GM19397 (cell line): ENCODE measurements around the gene C1orf122.
A peak's percentile ranks its signal among the peaks of the same experiment; 100 is the strongest.
"Not testable (repeated sequence)": the region's sequence is repeated elsewhere in the genome, so short reads cannot be mapped to it uniquely, and the experiment has no call there.

Source experiments
- ATAC-seq: cut with Tn5 transposase; IDR thresholded peaks from one replicate; pipeline ENCODE4 v1.9.1; 2021; ENCODE audit warnings: mild to moderate bottlenecking, moderate library complexity; ENCODE audit not compliant: unreplicated experiment

C1orf122 gene

GRCh38 chr1:37807555-37808368, at the start of gene C1orf122, which contains the start of gene YRDC:
Gene C1orf122 (plus strand): TSS chr1:37807790. CDS start chr1:37808405, 615 bp downstream.
Gene YRDC (minus strand): TSS chr1:37808208. CDS start chr1:37808180, 28 bp downstream.
- ATAC-seq, result peak; percentile 92

DNA sequence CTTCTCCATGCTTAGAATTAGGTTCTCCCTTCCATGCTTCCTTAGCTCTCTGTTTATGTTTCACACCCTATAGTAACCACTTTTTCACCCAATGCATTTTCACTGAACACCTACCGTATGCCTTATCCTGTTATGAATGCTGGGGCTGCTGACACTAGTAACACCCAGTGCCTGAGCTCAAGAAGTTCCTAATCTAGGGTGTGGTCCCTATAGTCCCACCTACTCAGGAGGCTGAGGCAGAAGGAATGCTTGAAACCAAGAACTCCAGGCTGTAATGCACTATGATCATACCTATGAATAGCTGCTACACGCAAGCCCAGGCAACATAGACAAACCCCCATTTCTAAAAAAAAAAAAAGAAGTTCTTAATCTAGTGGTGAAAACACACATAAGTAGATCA, 48.1 kb upstream of the C1orf122 start:
- no peak for ATAC-seq

GRCh38 chr1:37761416-37762095, 46.0 kb upstream of the C1orf122 start:
- ATAC-seq, result no peak

DNA sequence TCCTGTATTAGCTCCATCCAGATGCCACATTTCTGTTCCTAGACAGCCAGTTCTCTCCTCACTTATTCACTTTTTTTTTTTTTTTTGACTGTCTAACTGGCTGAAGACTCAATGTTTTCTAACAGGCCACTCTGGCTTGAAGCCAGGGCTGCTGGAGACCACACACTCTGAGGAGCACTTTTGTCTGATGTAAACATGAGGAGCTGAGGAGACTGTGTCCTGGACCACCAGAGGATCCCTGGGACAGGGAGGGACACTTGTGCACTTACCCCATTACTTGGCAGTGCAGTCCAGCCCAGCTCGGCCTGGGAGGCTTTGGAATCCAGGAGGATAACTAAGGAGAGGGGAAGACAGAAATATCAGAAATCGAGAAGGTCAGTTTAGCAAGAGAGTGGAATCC, 45.1 kb upstream of the C1orf122 start:
- ATAC-seq, result no peak

DNA sequence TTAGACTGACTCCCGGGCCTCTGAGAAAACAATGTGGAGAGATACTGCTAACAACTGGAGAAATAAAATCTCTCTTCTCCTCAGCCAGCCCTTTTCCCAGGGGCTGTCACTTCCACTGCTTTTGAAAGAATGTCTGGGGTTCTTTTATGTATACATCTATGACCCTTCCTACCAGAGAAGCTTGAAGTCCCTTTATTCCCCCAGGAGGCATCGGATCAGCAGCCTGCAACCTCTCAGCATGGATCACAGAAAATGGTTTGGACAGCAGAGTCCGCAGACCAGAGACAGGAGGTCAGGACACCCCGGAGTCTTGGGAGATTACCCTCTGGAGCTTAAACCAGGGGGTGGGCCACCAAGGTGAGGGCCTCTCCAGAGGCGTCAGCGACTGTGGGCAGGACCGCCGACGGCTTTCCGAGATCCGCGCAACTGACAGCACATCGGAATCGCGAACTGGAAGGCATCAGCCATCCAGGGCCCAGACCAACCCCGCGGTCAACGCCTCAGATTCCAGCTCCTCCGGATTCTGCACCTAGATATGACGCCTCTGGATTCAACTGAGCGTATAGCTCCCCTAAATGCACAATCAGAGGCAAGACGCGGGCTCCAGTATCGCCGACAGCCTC, 43.7 kb upstream of the C1orf122 start:
- no peak for ATAC-seq

DNA sequence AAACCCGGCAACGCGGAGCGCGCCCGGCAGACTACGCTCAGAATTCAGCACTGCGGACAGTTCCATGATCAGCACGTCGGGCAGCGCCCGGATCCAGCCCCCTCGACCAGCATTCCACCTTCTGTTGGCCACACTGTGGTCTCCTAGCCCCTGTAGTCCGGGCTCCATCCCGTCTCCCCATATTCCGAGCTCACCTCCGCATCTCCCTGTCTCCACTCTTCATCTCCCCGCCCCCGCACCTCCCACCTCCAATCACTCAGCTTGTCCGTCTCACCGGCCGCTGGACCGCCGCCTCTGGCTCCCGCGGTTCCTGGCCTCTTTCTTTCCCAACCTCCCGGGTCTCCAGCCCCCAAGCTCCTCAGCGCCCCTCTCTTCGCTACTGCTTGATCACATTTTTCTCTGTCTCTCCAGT, 43.2 kb upstream of the C1orf122 start:
- ATAC-seq, result no peak

- no peak for ATAC-seq
Measured at GRCh38 chr1:37764888-37765441, 42.6 kb upstream of the C1orf122 start, which contains the start of gene EPHA10. Gene EPHA10 (minus strand): TSS chr1:37765120. CDS start chr1:37765066, 54 bp downstream.

DNA sequence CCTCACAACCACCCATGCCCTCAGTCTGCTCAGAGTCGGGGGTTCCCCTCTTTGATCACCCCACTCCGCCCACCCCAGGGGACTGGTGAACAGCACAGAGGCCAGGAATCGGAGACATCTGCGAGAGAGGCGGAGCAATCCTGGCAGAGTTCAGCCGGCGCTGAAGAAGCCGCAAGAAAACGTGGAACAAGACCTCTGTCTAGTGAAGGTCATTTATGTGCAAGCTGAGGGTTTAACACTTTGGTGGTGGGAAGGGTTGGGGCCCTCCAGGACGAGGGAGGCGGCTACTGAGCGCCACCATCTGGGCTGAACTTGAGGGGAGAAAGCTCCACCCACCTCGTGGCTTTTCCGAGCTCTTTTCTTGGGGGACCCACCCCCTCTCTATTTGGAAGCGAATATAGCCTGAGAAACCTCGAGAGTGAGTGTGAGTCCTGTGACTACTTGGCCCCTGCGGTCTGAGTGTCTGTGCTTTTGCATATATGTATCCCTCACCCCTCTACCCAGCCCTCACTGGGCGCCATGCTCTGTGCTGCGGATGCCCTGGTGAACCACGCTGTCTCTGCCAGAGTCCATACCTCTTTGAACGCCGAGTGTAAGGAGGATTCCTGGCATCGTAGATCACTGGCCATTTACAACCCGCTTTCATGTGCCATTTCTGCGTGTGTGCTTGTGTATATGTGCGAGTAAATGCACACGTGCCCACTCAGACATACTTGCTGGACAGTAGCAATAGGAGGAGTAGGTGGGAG, 41.5 kb upstream of the C1orf122 start:
- no peak for ATAC-seq

DNA sequence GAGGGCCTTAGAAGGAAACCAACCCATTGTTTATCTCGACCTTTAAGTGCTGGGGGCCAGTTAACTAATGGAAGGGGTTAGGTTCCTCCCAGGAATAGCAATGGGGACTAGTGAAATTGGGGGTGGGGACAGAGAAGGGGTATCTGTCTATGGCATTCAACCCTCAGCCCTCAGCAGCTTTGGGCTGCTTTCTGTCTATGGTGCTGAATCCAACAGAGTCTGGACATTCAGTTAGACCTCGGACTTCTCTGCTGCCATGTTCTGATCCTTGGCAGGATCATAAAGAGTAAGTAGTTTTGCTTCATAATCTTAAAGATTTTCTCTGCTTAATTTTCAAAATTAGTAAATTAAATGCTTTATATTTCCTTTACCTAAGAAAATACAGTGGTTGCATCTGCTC, 40.1 kb upstream of the C1orf122 start:
- ATAC-seq, result no peak

- not testable (repeated sequence) for ATAC-seq
Measured at GRCh38 chr1:37771440-37771839, 36.1 kb upstream of the C1orf122 start.

GRCh38 chr1:37776946-37777516, 30.6 kb upstream of the C1orf122 start:
- ATAC-seq, result no peak

DNA sequence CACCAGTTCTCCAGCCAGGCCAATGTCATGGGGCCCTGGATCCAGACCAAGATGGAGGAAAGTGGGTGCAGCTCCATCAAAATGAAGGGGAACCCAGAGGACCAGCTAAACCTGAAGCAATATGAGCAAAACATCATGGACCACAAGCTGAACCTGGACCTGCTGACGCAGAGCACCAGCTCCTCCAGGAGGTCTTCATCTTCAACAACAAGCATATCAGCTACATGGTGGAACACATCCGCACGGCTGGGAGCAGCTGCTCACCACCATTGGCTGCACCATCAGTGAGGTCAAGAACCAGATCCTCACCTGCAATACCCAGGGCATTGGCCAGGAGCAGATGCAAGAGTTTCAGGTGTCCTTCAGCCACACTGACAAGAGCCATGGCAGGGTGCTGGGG, 28.9 kb upstream of the C1orf122 start:
- ATAC-seq, result no peak

DNA sequence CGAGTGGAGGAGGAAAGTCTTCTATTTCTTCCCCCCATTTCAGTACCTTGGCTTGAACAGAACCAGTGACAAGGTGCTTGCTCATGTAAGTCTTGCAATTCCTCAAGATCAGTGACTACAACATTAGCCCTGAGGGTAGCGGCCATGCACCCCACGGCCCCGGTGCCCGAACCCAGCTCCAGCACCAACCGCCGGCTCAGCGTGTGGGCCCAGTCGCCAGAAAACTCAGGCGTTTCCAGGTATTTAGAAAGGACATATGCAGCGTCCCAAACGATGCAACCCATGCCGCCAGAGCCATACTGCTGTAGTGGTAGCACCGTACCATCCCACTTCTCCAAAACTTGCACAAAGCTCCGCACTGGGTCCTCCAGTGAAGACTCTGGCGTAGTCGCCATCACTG, 25.1 kb upstream of the C1orf122 start:
- ATAC-seq, result no peak

- ATAC-seq, result no peak
Measured at GRCh38 chr1:37792943-37793686, 14.5 kb upstream of the C1orf122 start.

- peak; percentile 67 for ATAC-seq
Measured at GRCh38 chr1:37793773-37794371, 13.7 kb upstream of the C1orf122 start, which contains the start of gene MANEAL. Gene MANEAL (plus strand): TSS chr1:37793847. CDS start chr1:37794183, 336 bp downstream.

DNA sequence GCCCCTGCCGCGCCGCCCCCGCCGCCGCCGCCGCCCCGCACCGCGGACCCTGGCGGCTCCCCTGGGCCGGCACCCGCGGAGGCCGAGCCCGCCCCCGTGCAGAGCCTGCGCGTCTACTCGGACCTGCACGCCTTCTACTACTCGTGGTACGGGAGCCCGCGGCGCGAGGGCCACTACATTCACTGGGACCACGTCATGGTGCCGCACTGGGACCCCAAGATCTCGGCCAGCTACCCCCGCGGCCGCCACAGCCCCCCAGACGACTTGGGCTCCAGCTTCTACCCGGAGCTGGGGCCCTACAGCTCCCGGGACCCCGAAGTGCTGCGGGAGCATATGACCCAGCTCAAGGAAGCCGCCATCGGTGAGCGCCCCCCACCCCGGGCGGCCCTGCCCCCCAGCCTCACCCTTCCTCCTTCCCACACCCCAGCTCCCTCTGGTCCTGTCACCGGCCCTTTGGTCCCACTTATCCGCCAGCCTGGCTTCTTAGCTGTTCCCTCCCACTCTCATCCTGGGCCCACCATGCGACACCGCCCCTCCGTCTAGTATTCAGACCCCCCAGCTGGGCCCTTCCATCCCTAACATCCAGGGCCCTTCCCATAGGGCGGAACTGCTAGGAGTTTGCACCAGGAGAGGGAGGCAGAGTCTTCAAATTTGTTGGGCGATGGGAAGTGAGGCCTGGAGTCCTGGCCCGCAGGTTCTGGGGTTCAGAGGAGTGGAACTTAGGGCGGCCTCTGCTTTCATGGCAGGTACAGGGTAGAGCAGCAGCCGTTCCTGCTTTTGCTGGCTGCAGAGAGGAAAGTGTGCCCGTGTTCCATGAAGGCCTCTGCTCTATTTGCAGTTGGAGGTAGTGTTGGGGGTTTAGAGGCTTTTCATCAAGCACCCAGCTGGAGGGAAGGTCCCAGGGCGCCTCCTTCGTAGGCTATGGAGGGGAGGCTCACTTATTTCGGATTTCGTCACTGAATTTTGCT, 12.9 kb upstream of the C1orf122 start:
- peak; percentile 29 for ATAC-seq

DNA sequence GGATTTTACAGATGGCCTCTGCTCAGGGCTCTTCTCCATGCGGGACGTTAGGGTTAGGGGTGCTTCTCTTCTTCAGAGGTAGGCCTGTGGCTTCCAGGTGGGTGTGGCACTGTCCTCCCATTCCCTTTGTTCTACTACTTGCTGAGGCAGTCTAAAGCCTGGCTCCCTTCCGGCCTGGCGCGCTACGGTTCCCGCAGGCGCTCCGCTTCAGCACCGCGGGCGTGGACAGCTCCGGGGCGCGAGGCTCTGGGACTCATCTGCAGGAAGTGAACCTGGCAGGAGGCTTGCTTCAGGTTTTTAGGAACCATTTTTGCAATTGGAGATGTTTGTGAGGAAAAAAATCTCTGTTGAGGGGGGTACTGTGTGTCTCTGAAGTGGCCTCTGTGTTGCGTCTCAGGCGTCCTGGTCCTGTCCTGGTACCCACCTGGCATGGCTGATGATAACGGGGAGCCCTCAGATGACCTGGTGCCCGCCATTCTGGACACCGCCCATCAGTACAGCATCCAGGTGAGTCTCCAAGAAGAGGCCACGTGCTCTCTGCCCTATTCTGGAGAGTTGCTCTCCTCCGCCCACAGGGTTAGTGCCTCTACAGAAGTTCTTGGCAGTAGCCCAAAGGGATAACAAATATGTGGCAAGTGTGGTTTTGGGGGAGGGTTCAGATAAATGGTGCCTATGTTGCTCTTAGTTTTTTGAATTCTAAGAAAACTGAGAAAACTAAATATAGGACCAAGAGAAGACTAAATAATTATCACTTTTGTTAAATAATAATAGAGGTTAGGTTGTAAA, 12.1 kb upstream of the C1orf122 start:
- ATAC-seq, result no peak
